Erythroblast (primary cell): Measurements from ENCODE around the gene NFX1.

Experiments used
- GATA1 ChIP-seq: IDR thresholded peaks from 2 replicates; pipeline ENCODE4 v1.6.1; 2011; ENCODE audit warnings: low read depth, mild to moderate bottlenecking, control low read depth, low read length, moderate library complexity
- POLR2A ChIP-seq: IDR thresholded peaks from 2 replicates; pipeline ENCODE4 v1.6.1; 2011; ENCODE audit warnings: mild to moderate bottlenecking, low read length

DNA sequence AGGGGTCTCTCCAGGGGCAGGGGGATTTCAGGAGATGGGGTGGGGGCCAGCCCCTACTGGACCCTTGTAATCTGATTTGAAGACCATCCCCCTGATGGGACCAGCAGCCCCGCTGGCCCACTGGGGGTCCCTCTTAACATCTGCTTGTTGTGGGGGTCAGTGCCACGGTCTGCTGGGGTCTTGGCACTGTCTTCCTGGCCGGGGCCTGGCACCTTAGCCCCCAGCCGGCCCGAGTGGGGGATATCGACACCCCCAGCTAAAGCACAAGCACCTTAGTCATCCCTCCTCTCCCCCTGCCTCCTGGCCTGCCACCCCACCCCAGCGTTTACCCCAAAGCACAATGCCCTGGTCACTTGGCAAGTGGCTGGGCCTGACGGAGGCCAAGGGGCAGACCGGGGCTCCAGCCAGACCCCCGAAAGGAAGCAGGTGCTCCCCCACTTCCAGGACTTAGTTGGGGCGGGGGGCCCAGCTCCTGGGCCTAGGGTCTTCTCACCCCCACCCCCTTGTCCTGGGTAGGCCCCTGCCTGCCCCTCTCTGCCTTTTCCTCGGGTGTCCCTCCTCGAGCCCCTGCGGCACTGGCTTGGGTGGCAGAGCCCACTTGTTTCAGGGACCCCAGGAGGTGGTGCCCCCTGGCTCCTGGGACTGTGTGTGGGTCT is 1.4 kb upstream of the NFX1 start:
- TF ChIP-seq POLR2A (no peak), GATA1 (no peak)
